ENCODE results near the gene DGKQ. TPM values are rescaled to one million over a fixed set of nuclear protein-coding genes. Genes with fewer than 3 reads are reported as not detected.

The DGKQ gene
- total RNA-seq, 1 experiment from 2014 or later, result 12.2 TPM

- DNase-seq (ENCODE audit: low read depth, low spot score) (no peak), ATAC-seq (no peak)
- TF ChIP-seq POLR2AphosphoS5 (IDR thresholded peaks at IDR 0.05; ENCODE audit: low read depth, low read length) (no peak), TCF7L2 (IDR thresholded peaks at IDR 0.05; ENCODE audit: low read depth, low read length) (no peak), SIN3A (IDR thresholded peaks at IDR 0.05; ENCODE audit: borderline replicate concordance, insufficient read depth, low read depth, low read length) (no peak)
- TF ChIP-seq, protein P1, sequence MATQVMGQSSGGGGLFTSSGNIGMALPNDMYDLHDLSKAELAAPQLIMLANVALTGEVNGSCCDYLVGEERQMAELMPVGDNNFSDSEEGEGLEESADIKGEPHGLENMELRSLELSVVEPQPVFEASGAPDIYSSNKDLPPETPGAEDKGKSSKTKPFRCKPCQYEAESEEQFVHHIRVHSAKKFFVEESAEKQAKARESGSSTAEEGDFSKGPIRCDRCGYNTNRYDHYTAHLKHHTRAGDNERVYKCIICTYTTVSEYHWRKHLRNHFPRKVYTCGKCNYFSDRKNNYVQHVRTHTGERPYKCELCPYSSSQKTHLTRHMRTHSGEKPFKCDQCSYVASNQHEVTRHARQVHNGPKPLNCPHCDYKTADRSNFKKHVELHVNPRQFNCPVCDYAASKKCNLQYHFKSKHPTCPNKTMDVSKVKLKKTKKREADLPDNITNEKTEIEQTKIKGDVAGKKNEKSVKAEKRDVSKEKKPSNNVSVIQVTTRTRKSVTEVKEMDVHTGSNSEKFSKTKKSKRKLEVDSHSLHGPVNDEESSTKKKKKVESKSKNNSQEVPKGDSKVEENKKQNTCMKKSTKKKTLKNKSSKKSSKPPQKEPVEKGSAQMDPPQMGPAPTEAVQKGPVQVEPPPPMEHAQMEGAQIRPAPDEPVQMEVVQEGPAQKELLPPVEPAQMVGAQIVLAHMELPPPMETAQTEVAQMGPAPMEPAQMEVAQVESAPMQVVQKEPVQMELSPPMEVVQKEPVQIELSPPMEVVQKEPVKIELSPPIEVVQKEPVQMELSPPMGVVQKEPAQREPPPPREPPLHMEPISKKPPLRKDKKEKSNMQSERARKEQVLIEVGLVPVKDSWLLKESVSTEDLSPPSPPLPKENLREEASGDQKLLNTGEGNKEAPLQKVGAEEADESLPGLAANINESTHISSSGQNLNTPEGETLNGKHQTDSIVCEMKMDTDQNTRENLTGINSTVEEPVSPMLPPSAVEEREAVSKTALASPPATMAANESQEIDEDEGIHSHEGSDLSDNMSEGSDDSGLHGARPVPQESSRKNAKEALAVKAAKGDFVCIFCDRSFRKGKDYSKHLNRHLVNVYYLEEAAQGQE (IDR thresholded peaks at IDR 0.05; ENCODE audit: insufficient read depth in 1 of 2, low read depth in 2 of 2, low read length in 1 of 2), result no peak
- TF ChIP-seq, protein P2, sequence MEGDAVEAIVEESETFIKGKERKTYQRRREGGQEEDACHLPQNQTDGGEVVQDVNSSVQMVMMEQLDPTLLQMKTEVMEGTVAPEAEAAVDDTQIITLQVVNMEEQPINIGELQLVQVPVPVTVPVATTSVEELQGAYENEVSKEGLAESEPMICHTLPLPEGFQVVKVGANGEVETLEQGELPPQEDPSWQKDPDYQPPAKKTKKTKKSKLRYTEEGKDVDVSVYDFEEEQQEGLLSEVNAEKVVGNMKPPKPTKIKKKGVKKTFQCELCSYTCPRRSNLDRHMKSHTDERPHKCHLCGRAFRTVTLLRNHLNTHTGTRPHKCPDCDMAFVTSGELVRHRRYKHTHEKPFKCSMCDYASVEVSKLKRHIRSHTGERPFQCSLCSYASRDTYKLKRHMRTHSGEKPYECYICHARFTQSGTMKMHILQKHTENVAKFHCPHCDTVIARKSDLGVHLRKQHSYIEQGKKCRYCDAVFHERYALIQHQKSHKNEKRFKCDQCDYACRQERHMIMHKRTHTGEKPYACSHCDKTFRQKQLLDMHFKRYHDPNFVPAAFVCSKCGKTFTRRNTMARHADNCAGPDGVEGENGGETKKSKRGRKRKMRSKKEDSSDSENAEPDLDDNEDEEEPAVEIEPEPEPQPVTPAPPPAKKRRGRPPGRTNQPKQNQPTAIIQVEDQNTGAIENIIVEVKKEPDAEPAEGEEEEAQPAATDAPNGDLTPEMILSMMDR (IDR thresholded peaks at IDR 0.05), result no peak
- ChIA-PET CTCF (no interaction called here), POLR2A (no interaction called here)
- Histone ChIP-seq H3K27ac (ENCODE audit: low read length) (no peak overlapping the region), H3K9me3 (ENCODE audit: control insufficient read depth, insufficient read depth, low read depth, low read length) (no peaks in the 10 kb centered on the region), H3K4me3 (ENCODE audit: low read depth in 2 of 2, low read length in 2 of 2) (no peak overlapping the region), H3K4me1 (ENCODE audit: control insufficient read depth, insufficient read depth, low read length) (no peaks in the 10 kb centered on the region), H3K36me3 (ENCODE audit: control insufficient read depth, insufficient read depth, low read length) (no peaks in the 10 kb centered on the region), H3K27me3 (ENCODE audit: control insufficient read depth, insufficient read depth, low read length) (no peaks in the 10 kb centered on the region)
- intact Hi-C loops (cut with micrococcal nuclease; ENCODE audit: unreplicated experiment) (no loop called here), in situ Hi-C loops (cut with HindIII; ENCODE audit: low pct_unique_long_range_greater_than_20kb, low sequenced_read_pairs) (no loop called here)
- BruUV-seq (replicated peaks), result no TSS peak
These were observed 8.9 kb downstream of the DGKQ start for GRCh38 chr4:964346-965025.

DNA sequence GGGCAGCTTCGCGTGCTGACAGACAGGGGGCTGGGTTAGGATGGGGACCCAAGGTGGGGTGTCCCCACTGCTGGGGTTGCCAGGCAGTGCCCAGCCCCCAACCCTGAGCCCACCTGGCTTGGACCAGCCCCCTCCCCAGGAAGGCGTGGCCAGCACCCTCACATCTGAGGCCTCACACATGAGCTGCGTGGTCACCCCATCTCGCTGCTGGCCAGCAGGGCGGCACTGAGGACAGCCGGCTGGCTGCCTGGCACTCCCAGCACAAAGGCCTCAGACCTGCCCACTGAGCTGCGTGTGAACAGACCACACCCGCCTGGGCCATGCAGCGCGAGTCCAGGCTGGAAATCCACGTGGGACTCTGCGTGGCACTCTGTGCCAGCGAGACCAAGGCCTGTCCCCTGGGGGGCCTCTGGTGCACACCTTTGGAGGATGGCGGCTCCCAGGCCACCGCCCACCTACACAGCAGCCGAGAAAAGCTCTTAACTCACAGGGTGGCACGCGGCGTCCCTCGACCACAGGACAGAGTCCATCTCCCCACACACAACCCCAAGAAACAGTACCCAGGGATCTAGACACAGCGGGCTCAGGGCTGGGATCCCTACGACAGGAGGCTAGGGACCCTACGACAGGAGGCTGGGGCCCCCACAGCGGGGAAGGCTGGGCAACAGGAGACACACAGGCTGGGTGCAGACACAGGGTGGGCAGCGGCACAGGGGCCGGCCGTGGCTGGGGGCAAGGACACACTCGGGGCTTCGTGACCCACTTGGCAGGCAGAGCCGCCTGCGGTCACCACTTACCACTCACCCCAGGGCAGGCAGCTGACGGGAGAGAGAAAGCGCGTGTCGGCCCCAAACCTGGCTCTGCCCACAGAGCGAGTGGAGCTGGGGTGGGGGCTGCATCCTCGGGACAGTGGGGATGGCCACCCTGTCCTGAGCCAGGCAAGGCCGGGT lies 9.8 kb downstream of the DGKQ start:
- no peaks in the 10 kb centered on the region for H3K27me3 ChIP-seq (ENCODE audit: control insufficient read depth, insufficient read depth, low read length)
- in situ Hi-C loops (cut with HindIII; ENCODE audit: low pct_unique_long_range_greater_than_20kb, low sequenced_read_pairs) (no loop called here), intact Hi-C loops (cut with micrococcal nuclease; ENCODE audit: unreplicated experiment) (no loop called here)
- CTCF ChIA-PET, result no interaction called here
- POLR2A ChIA-PET, result no interaction called here
- TF ChIP-seq, protein P1 (IDR thresholded peaks at IDR 0.05; ENCODE audit: insufficient read depth in 1 of 2, low read depth in 2 of 2, low read length in 1 of 2), result no peak
- TF ChIP-seq TCF7L2 (IDR thresholded peaks at IDR 0.05; ENCODE audit: low read depth, low read length) (no peak), POLR2AphosphoS5 (IDR thresholded peaks at IDR 0.05; ENCODE audit: low read depth, low read length) (no peak), SIN3A (IDR thresholded peaks at IDR 0.05; ENCODE audit: borderline replicate concordance, insufficient read depth, low read depth, low read length) (no peak)
- TF ChIP-seq, protein P2 (IDR thresholded peaks at IDR 0.05), result no peak
- no peaks in the 10 kb centered on the region for H3K9me3 ChIP-seq (ENCODE audit: control insufficient read depth, insufficient read depth, low read depth, low read length)
- DNase-seq (ENCODE audit: low read depth, low spot score), result no peak
- no peak for ATAC-seq
- no peak overlapping the region for H3K27ac ChIP-seq (ENCODE audit: low read length)
- H3K4me3 ChIP-seq (ENCODE audit: low read depth in 2 of 2, low read length in 2 of 2), result no peak overlapping the region
- no TSS peak for BruUV-seq (replicated peaks)
- no peaks in the 10 kb centered on the region for H3K36me3 ChIP-seq (ENCODE audit: control insufficient read depth, insufficient read depth, low read length)
- H3K4me1 ChIP-seq (ENCODE audit: control insufficient read depth, insufficient read depth, low read length), result no peaks in the 10 kb centered on the region
